ENCODE measurements around the gene AP5M1. TPM values are rescaled to one million over a fixed set of nuclear protein-coding genes. Genes with fewer than 3 reads are reported as not detected.

The AP5M1 gene
- total and polyA plus RNA-seq, 2 of the 13 experiments (the other 11 are each of a cell fraction or from before 2014, with no cell fraction given), result 14.8 to 35.0 TPM

GRCh38 chr14:57268161-57269069, at the start of gene AP5M1, which contains the start of gene EXOC5 (continued):
- no peak for TF ChIP-seq MNT (IDR thresholded peaks at IDR 0.05)
- peak; percentile 73; the same call in 1 of the 2 replicates for TF ChIP-seq HOXA9 (CRISPR knock-in tag; IDR thresholded peaks at IDR 0.05; ENCODE audit: borderline replicate concordance)
- TF ChIP-seq ZNF335 (CRISPR knock-in tag; IDR thresholded peaks at IDR 0.05), result peak; percentile 81
- TF ChIP-seq HINFP (CRISPR knock-in tag; IDR thresholded peaks at IDR 0.05; ENCODE audit: low read depth), result no peak; the same call in 1 of the 2 replicates
- TF ChIP-seq KLF15 (CRISPR knock-in tag; IDR thresholded peaks at IDR 0.05; ENCODE audit: borderline replicate concordance), result no peak
- no peak for TF ChIP-seq ZFAT (CRISPR knock-in tag; conservative IDR thresholded peaks at IDR 0.05)
- no peak for TF ChIP-seq ZNF713 (CRISPR knock-in tag; IDR thresholded peaks at IDR 0.05)
- no peak for TF ChIP-seq SMAD1 (CRISPR knock-in tag; IDR thresholded peaks at IDR 0.05; ENCODE audit: borderline replicate concordance, low read depth)
- TF ChIP-seq CBX5 (CRISPR knock-in tag; IDR thresholded peaks at IDR 0.05; ENCODE audit: borderline replicate concordance), result peak; percentile 27; the same call in 1 of the 2 replicates
- no peak for TF ChIP-seq MIER3 (CRISPR knock-in tag; IDR thresholded peaks at IDR 0.05; ENCODE audit: borderline replicate concordance)
- TF ChIP-seq ZNF781 (CRISPR knock-in tag; IDR thresholded peaks at IDR 0.05; ENCODE audit: borderline replicate concordance, not compliant biosample characterization), result no peak
- TF ChIP-seq TCF7L2 (IDR thresholded peaks at IDR 0.05; ENCODE audit: low read depth, low read length), result no peak
- no peak for TF ChIP-seq ZNF850 (CRISPR knock-in tag; conservative IDR thresholded peaks at IDR 0.05)
- TF ChIP-seq SNAPC2 (CRISPR knock-in tag; IDR thresholded peaks at IDR 0.05), result no peak
- no peak for TF ChIP-seq ZNF260 (CRISPR knock-in tag; IDR thresholded peaks at IDR 0.05; ENCODE audit: borderline replicate concordance, low read depth)
- no peak for TF ChIP-seq HNF4G (IDR thresholded peaks at IDR 0.05; ENCODE audit: borderline replicate concordance, low read depth, low read length)
- no peak for TF ChIP-seq HNF4G (CRISPR knock-in tag; IDR thresholded peaks at IDR 0.05; ENCODE audit: borderline replicate concordance, low read depth)
- TF ChIP-seq HNRNPL (IDR thresholded peaks at IDR 0.05; ENCODE audit: low read depth, low read length), result no peak
- TF ChIP-seq HNRNPH1 (optimal IDR thresholded peaks at IDR 0.05; ENCODE audit: low read depth, low read length), result no peak
- peak; percentile 97 for TF ChIP-seq ZNF639 (CRISPR knock-in tag; conservative IDR thresholded peaks at IDR 0.05)
- TF ChIP-seq ZNF746 (CRISPR knock-in tag; IDR thresholded peaks at IDR 0.05), result no peak
- no peak for TF ChIP-seq ZNF331 (CRISPR knock-in tag; IDR thresholded peaks at IDR 0.05)
- TF ChIP-seq ZNF256 (CRISPR knock-in tag; conservative IDR thresholded peaks at IDR 0.05), result no peak
- peak; percentile 72 for TF ChIP-seq PATZ1 (CRISPR knock-in tag; IDR thresholded peaks at IDR 0.05)
